Glutamatergic neuron (in vitro differentiated cells): ENCODE results near the gene NDUFV1. TPM values are rescaled to one million over a fixed set of nuclear protein-coding genes. Genes with fewer than 3 reads are reported as not detected.
"Not testable (repeated sequence)": the region's sequence is repeated elsewhere in the genome, so short reads cannot be mapped to it uniquely, and the experiment has no call there.

Experiments used
- DNase-seq: peaks from one replicate; pipeline ENCODE4 v3.0.0; 2022
- H3K27ac Mint-ChIP-seq: one replicate; pipeline ENCODE4 v1.8.0; 2020; ENCODE audit warnings: mild to moderate bottlenecking, mixed read lengths, inconsistent platforms; ENCODE audit not compliant: unreplicated experiment
- H3K27me3 Mint-ChIP-seq: one replicate; pipeline ENCODE4 v1.8.0; 2020; ENCODE audit warnings: mild to moderate bottlenecking, moderate library complexity, mixed read lengths, inconsistent platforms; ENCODE audit not compliant: unreplicated experiment
- H3K36me3 Mint-ChIP-seq: one replicate; pipeline ENCODE4 v1.8.0; 2020; ENCODE audit warnings: mild to moderate bottlenecking, mixed read lengths, inconsistent platforms; ENCODE audit not compliant: unreplicated experiment
- H3K4me1 Mint-ChIP-seq: one replicate; pipeline ENCODE4 v1.8.0; 2020; ENCODE audit warnings: mild to moderate bottlenecking, low read depth, mixed read lengths, inconsistent platforms; ENCODE audit not compliant: unreplicated experiment
- H3K4me3 Mint-ChIP-seq: one replicate; pipeline ENCODE4 v1.8.0; 2020; ENCODE audit warnings: mild to moderate bottlenecking, mixed read lengths, inconsistent platforms; ENCODE audit not compliant: unreplicated experiment
- H3K9me3 Mint-ChIP-seq: one replicate; pipeline ENCODE4 v1.8.0; 2020; ENCODE audit warnings: mild to moderate bottlenecking, moderate library complexity, mixed read lengths, inconsistent platforms; ENCODE audit not compliant: unreplicated experiment
- CTCF ChIP-seq: fragments of 200-600 bp; sonication (generic); IDR thresholded peaks from one replicate; pipeline ENCODE4 v1.5.0; 2021; ENCODE audit not compliant: partially characterized antibody, unreplicated experiment
- total RNA-seq: library from RNA; stranded (reverse); fragmentation: NEBNext Ultra II Directional; extraction: Animal tissue kit (Norgen Biotek cat#: 25700); gene quantifications from one replicate; pipeline ENCODE4 v1.2.1, GENCODE V29; 2021; ENCODE audit not compliant: unreplicated experiment

Gene NDUFV1
- total RNA-seq, 1 donor from 2014 or later = 216 TPM

- peaks cover 16% of the 10 kb centered on the region for H3K4me1 Mint-ChIP-seq
- peaks cover 10% of the 10 kb centered on the region for H3K9me3 Mint-ChIP-seq
- peak overlapping the region; percentile 65 for H3K4me3 Mint-ChIP-seq
- peaks cover 8% of the 10 kb centered on the region for H3K27me3 Mint-ChIP-seq
- H3K36me3 Mint-ChIP-seq = no peaks in the 10 kb centered on the region
- H3K27ac Mint-ChIP-seq = peak overlapping the region; percentile 13
- TF ChIP-seq CTCF = no peak
- no peak for DNase-seq
Measured at GRCh38 chr11:67586568-67587250, 20.0 kb upstream of the NDUFV1 start.

- Mint-ChIP-seq H3K4me1 (peaks cover 8% of the 10 kb centered on the region), H3K9me3 (peaks cover 10% of the 10 kb centered on the region), H3K27me3 (peaks cover 7% of the 10 kb centered on the region), H3K36me3 (no peaks in the 10 kb centered on the region), H3K27ac (no peak overlapping the region), H3K4me3 (no peak overlapping the region)
- no peak for TF ChIP-seq CTCF
- no peak for DNase-seq
Measured at GRCh38 chr11:67588136-67588503, 18.6 kb upstream of the NDUFV1 start.

- not testable (repeated sequence) for DNase-seq, H3K27me3 Mint-ChIP-seq, H3K27ac Mint-ChIP-seq, H3K36me3 Mint-ChIP-seq, H3K9me3 Mint-ChIP-seq, H3K4me3 Mint-ChIP-seq
- H3K4me1 Mint-ChIP-seq = peaks cover 11% of the 10 kb centered on the region
Measured at GRCh38 chr11:67588899-67589415, 17.8 kb upstream of the NDUFV1 start.

- no peak overlapping the region for H3K4me3 Mint-ChIP-seq
- no peak overlapping the region for H3K27ac Mint-ChIP-seq
- peaks cover 5% of the 10 kb centered on the region for H3K36me3 Mint-ChIP-seq
- DNase-seq = no peak
- H3K27me3 Mint-ChIP-seq = no peaks in the 10 kb centered on the region
- H3K9me3 Mint-ChIP-seq = peaks cover 3% of the 10 kb centered on the region
- peaks cover 4% of the 10 kb centered on the region for H3K4me1 Mint-ChIP-seq
- no peak for TF ChIP-seq CTCF
Measured at GRCh38 chr11:67592880-67593564, 13.7 kb upstream of the NDUFV1 start.

GRCh38 chr11:67593565-67593905, 13.2 kb upstream of the NDUFV1 start:
- Mint-ChIP-seq H3K4me3 (no peak overlapping the region), H3K9me3 (peaks cover 3% of the 10 kb centered on the region), H3K27ac (no peak overlapping the region), H3K4me1 (peaks cover 4% of the 10 kb centered on the region), H3K36me3 (peaks cover 5% of the 10 kb centered on the region), H3K27me3 (no peaks in the 10 kb centered on the region)
- no peak for TF ChIP-seq CTCF
- no peak for DNase-seq
